ENCODE data around the gene OAF. TPM values are rescaled to one million over a fixed set of nuclear protein-coding genes. Genes with fewer than 3 reads are reported as not detected.
"Not testable (repeated sequence)": the region's sequence is repeated elsewhere in the genome, so short reads cannot be mapped to it uniquely, and the experiment has no call there.

OAF gene
- polyA plus RNA-seq, 6 donors from 2014 or later, result 0.60 to 3.0 (median 1.4) TPM; not detected in 1

- ATAC-seq (ENCODE audit: low read depth in 2 of 2), result no peak
- no peaks in the 10 kb centered on the region for H3K36me3 Mint-ChIP-seq
- H3K27me3 Mint-ChIP-seq, result peaks cover 42 to 66% (median 65%) of the 10 kb centered on the region in 3 donors
- H3K27ac Mint-ChIP-seq, result no peak overlapping the region
- H3K9me3 Mint-ChIP-seq, result peaks cover 0 to 2% (median 0%) of the 10 kb centered on the region in 7 donors
- no peak overlapping the region for H3K4me3 Mint-ChIP-seq
- no peak for DNase-seq
- H3K4me1 Mint-ChIP-seq, result no peaks in the 10 kb centered on the region
Measured at GRCh38 chr11:120270386-120270785, 59.6 kb downstream of the OAF start.

GRCh38 chr11:120271672-120272071 lies 60.8 kb downstream of the OAF start:
- Mint-ChIP-seq H3K27me3 (peaks cover 32 to 53% (median 53%) of the 10 kb centered on the region in 3 donors), H3K4me3 (no peak overlapping the region), H3K36me3 (no peaks in the 10 kb centered on the region), H3K4me1 (no peaks in the 10 kb centered on the region), H3K9me3 (peaks cover 0 to 2% (median 0%) of the 10 kb centered on the region in 7 donors), H3K27ac (no peak overlapping the region)
- ATAC-seq (ENCODE audit: low read depth in 2 of 2) (no peak), DNase-seq (no peak)

- peaks cover 30 to 47% (median 47%) of the 10 kb centered on the region in 3 donors for H3K27me3 Mint-ChIP-seq
- ATAC-seq (ENCODE audit: low read depth in 2 of 2) (no peak), DNase-seq (no peak)
- H3K4me1 Mint-ChIP-seq, result no peaks in the 10 kb centered on the region
- no peaks in the 10 kb centered on the region for H3K36me3 Mint-ChIP-seq
- H3K4me3 Mint-ChIP-seq, result no peak overlapping the region
- peaks cover 0 to 2% (median 0%) of the 10 kb centered on the region in 7 donors for H3K9me3 Mint-ChIP-seq
- no peak overlapping the region for H3K27ac Mint-ChIP-seq
Measured at GRCh38 chr11:120272303-120272702, 61.5 kb downstream of the OAF start.

GRCh38 chr11:120273432-120273831 lies 62.6 kb downstream of the OAF start:
- Mint-ChIP-seq H3K4me3 (no peak overlapping the region), H3K27ac (no peak overlapping the region), H3K9me3 (peaks cover 0 to 2% (median 0%) of the 10 kb centered on the region in 7 donors), H3K4me1 (no peaks in the 10 kb centered on the region), H3K36me3 (no peaks in the 10 kb centered on the region), H3K27me3 (peaks cover 24 to 48% (median 45%) of the 10 kb centered on the region in 3 donors)
- DNase-seq, result no peak
- ATAC-seq (ENCODE audit: low read depth in 2 of 2), result no peak

GRCh38 chr11:120273956-120274355 lies 63.1 kb downstream of the OAF start:
- peaks cover 24 to 50% (median 47%) of the 10 kb centered on the region in 3 donors for H3K27me3 Mint-ChIP-seq
- ATAC-seq (ENCODE audit: low read depth in 2 of 2); H3K36me3 Mint-ChIP-seq; H3K4me3 Mint-ChIP-seq; DNase-seq; H3K27ac Mint-ChIP-seq; H3K9me3 Mint-ChIP-seq; H3K4me1 Mint-ChIP-seq: not testable (repeated sequence)

GRCh38 chr11:120279502-120279901 lies 68.7 kb downstream of the OAF start:
- Mint-ChIP-seq H3K27me3 (peaks cover 15 to 24% (median 18%) of the 10 kb centered on the region in 3 donors), H3K4me1 (no peaks in the 10 kb centered on the region), H3K4me3 (no peak overlapping the region), H3K27ac (no peak overlapping the region), H3K36me3 (no peaks in the 10 kb centered on the region), H3K9me3 (peaks cover 0 to 2% (median 0%) of the 10 kb centered on the region in 7 donors)
- DNase-seq (no peak), ATAC-seq (ENCODE audit: low read depth in 2 of 2) (no peak)

Other genes with a start within 250 kb of the OAF start
- gene TRIM29, start 72.9 kb upstream of the OAF start, polyA plus RNA-seq (ENCODE audit: low read depth in 6 of 6), result not detected
- gene POU2F3, start 29.1 kb downstream of the OAF start, polyA plus RNA-seq (ENCODE audit: low read depth in 6 of 6), result not detected
- not detected for gene TLCD5, start 114.3 kb downstream of the OAF start, polyA plus RNA-seq (ENCODE audit: low read depth in 6 of 6)
- gene ARHGEF12, start 125.4 kb downstream of the OAF start, polyA plus RNA-seq (ENCODE audit: low read depth in 6 of 6), result 1 to 10 TPM in 5 of 6 donors, not detected in 1; 2.3 to 4.3 (median 3.6) TPM